Astrocyte (in vitro differentiated cells and primary cell): ENCODE results near the gene PAK2. TPM values are rescaled to one million over a fixed set of nuclear protein-coding genes. Genes with fewer than 3 reads are reported as not detected.

ENCODE experiments used
- DNase-seq: peaks from one replicate; pipeline ENCODE4 v3.0.0-alpha.2; 2010; ENCODE audit warnings: low read depth
- FAIRE-seq: peaks from 2 replicates; lab custom pipeline; 2011; peaks lifted over from hg19 to GRCh38; lab: Jason Lieb, UNC
- H2AFZ ChIP-seq: 2 replicates; pipeline ENCODE4 v1.6.0; 2012; ENCODE audit warnings: low read depth, low read length, inconsistent platforms
- H3K27ac ChIP-seq: 2 replicates; pipeline ENCODE4 v1.5.1; 2011; ENCODE audit warnings: low read depth, low read length, inconsistent platforms
- H3K27me3 ChIP-seq: 2 replicates; pipeline ENCODE4 v1.6.0; 2011; ENCODE audit warnings: low read length, inconsistent platforms; ENCODE audit not compliant: insufficient read depth
- H3K36me3 ChIP-seq: 2 replicates; pipeline ENCODE4 v1.5.1; 2011; ENCODE audit warnings: low read length, inconsistent platforms; ENCODE audit not compliant: insufficient read depth
- H3K4me1 ChIP-seq: 2 replicates; pipeline ENCODE4 v1.5.1; 2011; ENCODE audit warnings: low read length, inconsistent platforms; ENCODE audit not compliant: insufficient read depth
- H3K4me2 ChIP-seq: 2 replicates; pipeline ENCODE4 v1.6.0; 2012; ENCODE audit warnings: low read length, inconsistent platforms
- H3K4me3 ChIP-seq: 2 replicates; pipeline ENCODE4 v1.5.1; 2011; ENCODE audit warnings: low read depth, mild to moderate bottlenecking, low read length, inconsistent platforms; ENCODE audit not compliant: insufficient read depth
- H3K79me2 ChIP-seq: 2 replicates; pipeline ENCODE4 v1.6.0; 2012; ENCODE audit warnings: mild to moderate bottlenecking, low read length, inconsistent platforms; ENCODE audit not compliant: insufficient read depth
- H3K9ac ChIP-seq: 2 replicates; pipeline ENCODE4 v1.6.0; 2012; ENCODE audit warnings: mild to moderate bottlenecking, low read length, inconsistent platforms
- H3K9me3 ChIP-seq: 2 replicates; pipeline ENCODE4 v1.5.1; 2012; ENCODE audit warnings: low read depth, mild to moderate bottlenecking, low read length, inconsistent platforms; ENCODE audit not compliant: insufficient read depth
- H4K20me1 ChIP-seq: 2 replicates; pipeline ENCODE4 v1.6.0; 2012; ENCODE audit warnings: low read length, inconsistent platforms; ENCODE audit not compliant: insufficient read depth
- H3K27ac Mint-ChIP-seq: one replicate; pipeline ENCODE4 v1.8.0; 2021; ENCODE audit warnings: mild to moderate bottlenecking, mixed read lengths; ENCODE audit not compliant: unreplicated experiment
- H3K27me3 Mint-ChIP-seq: one replicate; pipeline ENCODE4 v1.8.0; 2021; ENCODE audit warnings: low read depth, mixed read lengths; ENCODE audit not compliant: unreplicated experiment
- H3K36me3 Mint-ChIP-seq: one replicate; pipeline ENCODE4 v1.8.0; 2021; ENCODE audit warnings: low read depth, mixed read lengths; ENCODE audit not compliant: unreplicated experiment
- H3K4me1 Mint-ChIP-seq: one replicate; pipeline ENCODE4 v1.8.0; 2021; ENCODE audit warnings: low read depth, mixed read lengths; ENCODE audit not compliant: unreplicated experiment
- H3K4me3 Mint-ChIP-seq: one replicate; pipeline ENCODE4 v1.8.0; 2021; ENCODE audit warnings: mild to moderate bottlenecking, moderate library complexity, mixed read lengths; ENCODE audit not compliant: unreplicated experiment
- H3K9me3 Mint-ChIP-seq: one replicate; pipeline ENCODE4 v1.8.0; 2021; ENCODE audit warnings: mild to moderate bottlenecking, mixed read lengths; ENCODE audit not compliant: unreplicated experiment
- EZH2 ChIP-seq: IDR thresholded peaks from 2 replicates; pipeline ENCODE4 v1.6.1; 2012; ENCODE audit warnings: mild to moderate bottlenecking, low read length, inconsistent platforms; ENCODE audit not compliant: insufficient read depth
- total RNA-seq: library from RNA; stranded (reverse); gene quantifications from 2 replicates; pipeline ENCODE4 v1.2.1, GENCODE V29; 2021
- TF ChIP-seq, protein P1 (sequence below): IDR thresholded peaks from 2 replicates; pipeline ENCODE4 v1.5.1; 2011; ENCODE audit warnings: low read depth, mild to moderate bottlenecking, inconsistent platforms, low read length, moderate library complexity; ENCODE audit not compliant: insufficient read depth

PAK2 gene
- total RNA-seq, 1 donor from 2014 or later = 124 TPM

DNA sequence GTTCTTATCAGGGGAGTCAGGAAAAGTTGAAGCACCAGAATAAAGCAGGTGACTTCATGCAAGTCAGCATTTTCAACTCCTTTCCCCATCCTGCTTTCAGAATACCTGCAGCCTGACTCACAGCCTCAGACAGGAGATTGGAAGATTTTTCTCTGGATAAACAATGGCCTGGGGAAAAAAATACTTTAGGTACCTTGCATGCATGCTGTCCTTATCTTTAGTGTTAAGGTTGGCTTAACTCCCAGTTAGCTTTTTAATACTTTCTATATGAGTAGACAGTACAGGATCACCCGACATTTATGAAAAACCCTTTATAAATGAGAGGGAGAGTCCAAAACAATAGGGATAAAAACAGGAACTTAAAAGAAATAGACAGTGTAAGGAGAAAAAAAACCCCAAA lies 53.6 kb downstream of the PAK2 start:
- Mint-ChIP-seq H3K27me3 (no peaks in the 10 kb centered on the region), H3K4me3 (no peak overlapping the region), H3K27ac (peak overlapping the region; percentile 92), H3K4me1 (peaks cover 43% of the 10 kb centered on the region), H3K36me3 (peaks cover 14% of the 10 kb centered on the region), H3K9me3 (no peaks in the 10 kb centered on the region)
- Histone ChIP-seq H3K4me1 (peaks cover 21% of the 10 kb centered on the region), H3K9me3 (peaks cover 5% of the 10 kb centered on the region), H3K79me2 (peaks cover 48% of the 10 kb centered on the region), H2AFZ (no peak overlapping the region), H3K36me3 (no peaks in the 10 kb centered on the region), H4K20me1 (peaks cover 20% of the 10 kb centered on the region), H3K4me3 (no peak overlapping the region), H3K4me2 (peak overlapping the region; percentile 75), H3K27ac (peak overlapping the region; percentile 78), H3K27me3 (no peaks in the 10 kb centered on the region), H3K9ac (peak overlapping the region; percentile 58)
- TF ChIP-seq, protein P1, sequence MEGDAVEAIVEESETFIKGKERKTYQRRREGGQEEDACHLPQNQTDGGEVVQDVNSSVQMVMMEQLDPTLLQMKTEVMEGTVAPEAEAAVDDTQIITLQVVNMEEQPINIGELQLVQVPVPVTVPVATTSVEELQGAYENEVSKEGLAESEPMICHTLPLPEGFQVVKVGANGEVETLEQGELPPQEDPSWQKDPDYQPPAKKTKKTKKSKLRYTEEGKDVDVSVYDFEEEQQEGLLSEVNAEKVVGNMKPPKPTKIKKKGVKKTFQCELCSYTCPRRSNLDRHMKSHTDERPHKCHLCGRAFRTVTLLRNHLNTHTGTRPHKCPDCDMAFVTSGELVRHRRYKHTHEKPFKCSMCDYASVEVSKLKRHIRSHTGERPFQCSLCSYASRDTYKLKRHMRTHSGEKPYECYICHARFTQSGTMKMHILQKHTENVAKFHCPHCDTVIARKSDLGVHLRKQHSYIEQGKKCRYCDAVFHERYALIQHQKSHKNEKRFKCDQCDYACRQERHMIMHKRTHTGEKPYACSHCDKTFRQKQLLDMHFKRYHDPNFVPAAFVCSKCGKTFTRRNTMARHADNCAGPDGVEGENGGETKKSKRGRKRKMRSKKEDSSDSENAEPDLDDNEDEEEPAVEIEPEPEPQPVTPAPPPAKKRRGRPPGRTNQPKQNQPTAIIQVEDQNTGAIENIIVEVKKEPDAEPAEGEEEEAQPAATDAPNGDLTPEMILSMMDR = no peak
- TF ChIP-seq EZH2 = no peak
- FAIRE-seq (no peak), DNase-seq (peak; percentile 99)

DNA sequence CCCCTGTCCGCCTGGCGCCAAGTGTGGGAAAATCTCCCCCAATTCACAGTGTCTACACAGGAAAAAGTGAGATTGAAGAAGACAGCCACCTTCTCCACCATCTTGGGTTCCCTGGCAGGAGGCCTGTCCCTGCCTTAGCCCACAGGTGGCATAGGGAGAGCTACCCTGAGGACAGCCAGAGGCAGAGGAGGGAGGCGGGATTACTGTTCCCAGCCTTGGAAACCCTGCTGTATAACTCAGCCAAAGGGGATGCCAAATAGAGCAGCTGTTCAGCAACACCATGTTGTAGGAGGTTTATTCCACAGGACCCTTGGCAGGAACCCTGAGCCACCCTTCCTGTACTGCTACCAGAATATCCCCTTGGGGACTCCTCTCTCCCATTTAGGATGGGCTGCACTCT lies 54.8 kb downstream of the PAK2 start:
- Histone ChIP-seq H3K9me3 (peaks cover 5% of the 10 kb centered on the region), H2AFZ (no peak overlapping the region), H3K4me3 (no peak overlapping the region), H4K20me1 (peaks cover 17% of the 10 kb centered on the region), H3K36me3 (no peaks in the 10 kb centered on the region), H3K79me2 (peaks cover 47% of the 10 kb centered on the region), H3K27me3 (no peaks in the 10 kb centered on the region), H3K9ac (no peak overlapping the region), H3K4me2 (no peak overlapping the region), H3K27ac (no peak overlapping the region), H3K4me1 (peaks cover 21% of the 10 kb centered on the region)
- H3K9me3 Mint-ChIP-seq = no peaks in the 10 kb centered on the region
- no peak overlapping the region for H3K4me3 Mint-ChIP-seq
- H3K4me1 Mint-ChIP-seq = peaks cover 35% of the 10 kb centered on the region
- no peak for DNase-seq
- peak overlapping the region; percentile 71 for H3K27ac Mint-ChIP-seq
- TF ChIP-seq EZH2 = no peak
- TF ChIP-seq, protein P1 = no peak
- peaks cover 14% of the 10 kb centered on the region for H3K36me3 Mint-ChIP-seq
- FAIRE-seq = no peak
- no peaks in the 10 kb centered on the region for H3K27me3 Mint-ChIP-seq

DNA sequence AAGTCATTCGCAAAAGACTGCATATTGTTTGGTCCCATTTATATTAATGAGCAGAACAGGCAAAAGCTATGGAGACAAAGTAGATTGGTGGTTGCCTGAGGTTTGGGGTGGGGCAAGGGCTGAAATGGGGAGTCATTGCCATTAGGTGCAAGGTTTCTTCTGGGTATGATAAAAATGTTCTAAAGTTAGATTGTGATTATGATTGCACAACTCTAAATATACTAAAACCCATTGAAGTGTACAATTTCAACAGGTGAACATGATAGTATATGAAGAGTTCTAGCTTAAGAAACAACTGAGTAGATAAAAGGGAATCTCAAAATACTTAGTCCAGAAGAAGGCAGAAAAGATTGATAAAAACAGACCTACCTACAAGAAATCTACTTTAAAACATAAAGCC lies 56.7 kb downstream of the PAK2 start:
- Histone ChIP-seq H3K79me2 (peaks cover 42% of the 10 kb centered on the region), H3K4me1 (peaks cover 17% of the 10 kb centered on the region), H4K20me1 (peaks cover 14% of the 10 kb centered on the region), H3K9me3 (peaks cover 5% of the 10 kb centered on the region), H3K36me3 (no peaks in the 10 kb centered on the region), H3K27me3 (no peaks in the 10 kb centered on the region), H3K27ac (no peak overlapping the region), H3K4me3 (no peak overlapping the region), H2AFZ (no peak overlapping the region), H3K9ac (no peak overlapping the region), H3K4me2 (no peak overlapping the region)
- Mint-ChIP-seq H3K36me3 (peaks cover 17% of the 10 kb centered on the region), H3K27me3 (no peaks in the 10 kb centered on the region), H3K9me3 (no peaks in the 10 kb centered on the region), H3K27ac (no peak overlapping the region), H3K4me1 (peaks cover 24% of the 10 kb centered on the region), H3K4me3 (no peak overlapping the region)
- TF ChIP-seq EZH2 = no peak
- TF ChIP-seq, protein P1 = no peak
- DNase-seq = no peak
- no peak for FAIRE-seq
